Measurements from ENCODE around the gene USP34.

DNA sequence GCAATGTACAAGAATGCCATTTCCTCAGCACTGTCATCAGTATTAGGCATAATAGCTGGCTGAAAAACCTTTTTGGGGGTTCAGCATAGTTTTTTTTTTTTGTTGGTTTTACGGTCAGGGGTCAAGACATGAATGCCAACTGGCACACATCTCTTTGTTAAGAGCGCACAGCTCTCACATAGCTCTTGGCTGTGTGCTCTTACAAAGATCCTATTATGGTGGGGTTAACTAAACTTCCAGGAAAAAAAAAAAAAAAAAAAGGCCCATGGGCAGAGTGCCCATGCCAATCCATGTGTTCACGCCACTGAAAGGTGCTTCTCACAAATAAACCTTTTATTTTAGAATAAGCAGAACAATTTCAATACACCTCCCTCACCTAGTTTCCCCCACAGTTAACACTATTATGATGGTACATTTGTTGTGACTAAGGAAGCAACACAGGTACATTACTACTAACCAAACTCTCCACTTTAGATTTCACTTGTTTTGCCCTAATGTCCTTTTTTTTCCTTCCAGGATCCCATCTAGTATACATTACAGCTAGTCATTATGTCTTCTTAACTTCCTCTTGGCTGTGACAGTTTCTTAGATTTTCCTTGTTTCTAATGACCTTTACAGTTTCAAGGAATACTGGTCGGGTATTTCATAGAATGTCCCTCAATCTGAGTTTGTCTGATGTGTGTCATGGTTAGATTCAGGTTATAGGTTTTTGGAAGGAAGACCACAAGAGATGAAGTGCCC lies 252.6 kb downstream of the USP34 start:
- TF ChIP-seq CTCF (IDR thresholded peaks at IDR 0.05; ENCODE audit: poor library complexity) (no peak), EZH2 (IDR thresholded peaks at IDR 0.05; ENCODE audit: borderline replicate concordance) (no peak)

All from hepatocyte (in vitro differentiated cells).